Activated gamma-delta T cell treated with Interleukin-2 at 50 U/mL for 16 hours (primary cell): Measurements from ENCODE around the gene RHBDL3.
"Not testable (repeated sequence)": the region's sequence is repeated elsewhere in the genome, so short reads cannot be mapped to it uniquely, and the experiment has no call there.

Experiments used
- DNase-seq: peaks from one replicate; pipeline ENCODE4 v3.0.0-alpha.2; 2020

The RHBDL3 gene

DNA sequence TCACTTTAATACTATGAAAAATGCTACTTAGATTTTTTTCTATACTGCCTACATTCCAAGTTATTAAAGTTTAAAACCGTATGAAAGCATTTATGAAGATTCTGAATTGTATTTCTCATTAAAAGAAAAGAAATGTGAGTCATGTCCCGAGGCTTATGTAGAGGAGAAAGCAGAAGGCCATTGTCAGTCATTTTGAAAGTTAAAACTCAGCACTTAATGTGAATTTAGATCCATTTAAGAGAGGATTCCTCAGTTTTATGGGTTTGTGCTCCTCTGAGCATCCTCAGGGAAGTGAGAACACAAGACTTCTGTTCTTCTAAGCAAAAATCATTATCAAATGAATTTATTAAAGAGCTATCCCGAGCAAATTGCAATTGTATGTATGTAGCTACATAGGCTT, 64.5 kb downstream of the RHBDL3 start:
- no peak for DNase-seq

DNA sequence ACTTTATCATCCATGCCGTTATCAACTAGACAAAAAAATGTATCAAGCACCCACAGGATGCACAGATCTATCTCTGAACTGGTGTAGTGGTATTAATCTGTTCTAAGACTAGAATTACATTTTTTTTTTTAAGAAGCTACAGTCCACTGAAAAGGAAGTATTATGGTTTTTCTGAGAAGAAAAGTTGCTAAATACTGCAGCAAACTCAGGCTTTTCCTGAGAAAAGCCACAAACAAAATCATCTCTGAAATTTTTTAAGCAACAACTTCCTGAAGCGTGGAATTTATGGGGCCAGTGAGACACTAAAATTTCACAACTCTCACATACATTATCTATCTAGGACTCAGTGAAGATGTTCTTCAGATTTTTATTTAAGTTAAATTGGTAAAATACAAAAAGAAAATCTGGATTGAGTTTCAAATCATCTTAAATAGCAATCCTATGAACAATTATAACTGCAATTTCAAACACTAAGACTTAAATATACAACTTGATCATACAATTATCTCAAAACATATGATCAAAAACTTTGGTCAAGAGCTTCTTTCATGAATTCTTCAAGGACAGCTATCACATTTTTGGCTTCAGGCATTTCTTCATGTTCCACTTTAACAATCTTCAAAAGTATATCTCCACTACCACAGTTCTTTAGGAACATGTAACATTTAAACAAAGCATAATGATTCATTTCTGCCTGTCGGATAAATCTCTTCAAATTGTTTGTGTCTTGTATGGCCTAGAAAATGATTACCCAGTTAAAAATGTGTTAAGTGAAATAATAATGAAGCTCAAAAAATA, 65.8 kb downstream of the RHBDL3 start:
- no peak for DNase-seq

DNA sequence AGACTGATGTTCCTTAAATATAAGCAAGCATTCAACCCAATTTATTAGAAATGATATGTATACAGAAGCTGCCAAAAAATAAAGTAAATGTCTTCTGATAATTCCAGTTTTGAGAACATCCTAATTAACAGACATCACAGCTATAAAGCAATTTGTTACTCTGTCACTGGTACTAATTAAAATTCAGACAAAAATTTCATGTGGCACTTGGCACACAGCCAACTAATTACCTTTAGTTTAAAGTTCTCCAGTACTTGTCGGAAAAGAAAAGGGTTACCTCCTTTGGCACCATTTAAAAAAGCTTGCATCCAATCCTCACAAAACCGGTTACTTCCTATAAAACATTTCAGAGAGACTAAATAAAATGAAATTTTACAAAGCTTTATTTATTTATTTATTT, 67.6 kb downstream of the RHBDL3 start:
- DNase-seq: no peak

DNA sequence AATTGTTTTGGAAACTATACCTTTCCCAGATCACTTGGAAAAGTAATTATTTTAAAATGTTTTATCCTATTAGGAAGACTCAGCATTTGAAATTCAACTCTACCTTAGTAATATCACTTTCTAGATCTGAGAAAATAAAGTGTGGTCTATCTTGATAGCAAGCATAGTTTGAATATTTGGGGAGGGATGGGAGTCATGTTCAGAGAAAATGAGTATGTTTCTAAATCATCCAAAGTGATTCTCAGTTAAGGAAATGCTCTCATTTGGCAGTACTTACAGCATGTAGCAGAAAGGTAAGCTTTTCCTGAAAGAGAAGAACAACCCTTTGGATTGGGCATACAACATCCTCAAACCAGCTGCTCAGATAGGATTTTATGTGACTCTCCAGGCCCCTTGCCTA, 69.4 kb downstream of the RHBDL3 start:
- DNase-seq: no peak

DNA sequence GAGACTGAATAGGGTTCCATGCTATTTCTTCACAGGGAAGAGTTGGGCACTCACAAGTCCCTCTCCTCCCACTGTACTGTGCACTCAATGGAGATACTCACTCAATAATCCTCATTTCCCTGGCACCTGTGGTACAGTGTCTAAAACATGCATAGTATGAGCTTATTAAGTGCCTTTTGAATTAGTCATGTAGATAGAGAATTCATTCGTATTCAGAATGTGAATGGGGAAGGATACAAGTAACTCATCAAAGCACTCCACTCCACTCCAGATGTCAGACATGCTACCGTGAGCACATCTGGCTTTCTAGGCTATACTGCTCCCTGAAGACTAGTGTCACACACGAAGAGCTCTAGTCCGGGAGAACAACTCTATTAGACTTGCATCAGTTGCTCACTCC, 70.1 kb downstream of the RHBDL3 start:
- no peak for DNase-seq

DNA sequence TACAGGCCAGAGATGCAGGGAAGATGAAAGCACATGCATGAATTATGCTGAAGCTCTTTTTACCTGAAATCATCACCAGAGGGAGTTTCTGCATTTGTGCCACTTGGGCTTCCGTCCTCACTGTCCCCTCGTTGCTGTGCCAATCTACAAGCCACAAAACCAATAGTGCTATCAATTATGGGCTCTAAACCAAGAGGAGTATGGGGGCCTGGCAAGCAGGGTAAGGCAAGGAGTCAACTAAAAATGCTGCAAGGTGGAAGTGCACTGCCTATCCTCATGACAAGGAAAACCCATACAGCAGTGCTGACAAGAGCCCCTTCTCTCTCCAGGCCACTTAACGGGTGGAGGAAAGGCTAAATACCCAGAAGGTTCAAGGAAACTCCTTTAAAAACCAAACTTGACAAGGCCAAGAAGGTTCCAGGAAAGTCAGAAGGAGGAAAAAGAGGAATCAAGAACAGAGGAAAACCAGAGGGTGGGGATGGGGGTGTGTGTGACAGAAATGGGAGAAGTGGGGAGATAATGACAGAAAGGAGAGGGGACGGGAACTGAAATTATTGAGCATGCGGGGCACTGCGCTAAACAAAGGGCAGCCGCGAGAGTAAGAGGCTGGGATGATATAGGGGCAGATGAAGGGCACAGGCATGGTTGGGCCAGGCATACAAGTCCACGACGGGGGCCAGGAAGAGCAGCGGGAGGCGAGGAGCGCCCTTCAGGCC, 75.7 kb downstream of the RHBDL3 start:
- DNase-seq: peak; percentile 38

DNA sequence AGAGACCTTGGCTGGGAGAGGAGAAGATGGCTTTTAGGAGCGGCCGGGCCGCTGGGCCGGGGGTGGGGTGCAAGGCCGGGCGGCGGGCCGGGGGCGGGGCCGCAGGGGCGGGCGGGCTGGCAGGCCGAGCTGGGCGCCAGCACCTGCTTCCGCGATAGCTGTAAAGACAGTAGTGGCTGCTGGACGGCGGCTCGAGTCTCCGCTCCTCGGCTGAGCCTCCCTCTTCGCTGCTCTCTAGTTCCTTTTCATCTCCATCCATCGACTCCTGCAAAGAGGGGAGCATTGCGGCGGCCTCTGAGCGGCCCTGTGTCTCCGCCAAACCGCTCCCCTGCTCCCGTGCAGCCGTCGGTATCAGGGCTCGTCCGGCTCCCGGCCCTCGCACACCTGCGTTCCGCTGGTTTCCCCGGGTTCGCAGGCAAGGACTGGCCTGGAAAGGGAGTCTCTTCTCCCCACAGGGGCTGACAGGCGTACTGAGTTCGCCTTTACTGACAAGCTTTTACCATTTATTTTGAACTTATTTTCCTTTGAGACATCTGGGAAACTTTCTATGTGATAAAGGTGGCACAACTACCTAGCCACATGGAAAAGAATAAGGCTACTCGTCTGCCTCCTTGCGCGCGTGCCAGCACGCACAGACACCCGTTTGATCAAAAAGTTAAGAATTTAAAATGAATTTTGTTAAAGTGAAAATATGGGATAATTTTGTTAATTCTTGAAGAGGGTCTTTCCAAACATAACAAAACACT, 76.4 kb downstream of the RHBDL3 start, which contains the start of gene C17orf75:
C17orf75 (minus strand) TSS at position 317 of the 746 bp plus-strand sequence; CDS start at position 283, 34 bp downstream.
- DNase-seq: peak; percentile 74

DNA sequence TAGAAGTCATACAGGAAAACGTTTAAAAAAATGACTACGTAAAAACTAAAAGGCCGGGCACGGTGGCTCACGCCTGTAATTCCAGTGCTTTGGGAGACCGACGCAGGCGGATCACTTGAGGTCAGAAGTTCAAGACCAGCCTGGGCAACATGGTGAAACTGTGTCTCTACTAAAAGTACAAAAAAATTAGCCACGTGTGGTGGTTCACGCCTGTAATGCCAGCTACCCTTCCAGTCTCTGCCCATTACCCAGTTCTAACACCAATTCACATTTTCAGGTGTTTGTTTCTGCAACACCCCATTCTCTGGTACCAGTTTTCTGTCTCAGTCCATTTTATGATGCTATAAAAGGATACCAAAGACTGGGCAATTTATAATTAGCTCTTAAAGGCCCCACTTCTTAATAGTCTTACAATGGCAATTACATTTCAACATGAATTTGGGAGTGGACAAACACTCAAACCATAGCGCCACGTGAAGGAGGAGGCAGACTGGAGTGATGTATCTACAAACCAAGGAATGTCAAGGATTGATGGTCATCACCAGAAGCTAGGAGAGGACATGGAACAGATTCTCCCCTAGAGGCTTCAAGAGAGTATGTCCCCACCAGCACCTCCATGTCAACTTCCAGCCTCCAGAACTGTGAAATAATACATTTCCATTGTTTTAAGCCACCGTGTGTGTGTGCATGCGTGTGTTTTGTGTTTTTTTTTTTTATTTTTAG, 77.1 kb downstream of the RHBDL3 start:
- no peak for DNase-seq

DNA sequence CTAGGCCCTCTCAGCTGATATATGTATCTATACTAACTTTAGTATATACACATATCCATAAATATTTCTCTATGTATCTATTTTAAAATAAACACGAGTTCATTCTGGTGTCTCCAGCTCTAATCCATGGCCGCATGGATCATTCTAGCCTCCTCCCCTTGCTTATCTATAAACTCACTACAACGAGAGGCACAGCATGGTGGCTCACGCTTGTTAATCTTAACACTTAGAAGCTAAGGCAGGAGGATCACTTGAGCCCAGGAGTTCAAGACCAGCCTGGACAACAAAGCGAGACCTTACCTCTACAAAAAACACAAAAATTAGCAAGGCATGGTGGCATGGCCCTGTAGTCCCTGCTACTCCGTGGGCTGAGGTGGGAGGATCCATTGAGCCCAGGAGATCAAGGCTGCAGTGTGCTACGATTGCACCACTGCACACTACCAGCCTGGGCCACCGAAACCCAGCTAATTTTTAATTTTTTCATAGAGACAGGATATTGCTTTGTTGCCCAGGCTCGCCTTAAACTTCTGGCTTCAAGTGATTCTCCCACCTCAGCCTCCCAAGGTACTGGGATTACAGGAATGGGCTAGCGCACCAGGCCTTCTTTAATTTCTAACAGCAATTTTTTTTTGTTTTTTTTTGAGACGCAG, 80.4 kb downstream of the RHBDL3 start:
- no peak for DNase-seq

DNA sequence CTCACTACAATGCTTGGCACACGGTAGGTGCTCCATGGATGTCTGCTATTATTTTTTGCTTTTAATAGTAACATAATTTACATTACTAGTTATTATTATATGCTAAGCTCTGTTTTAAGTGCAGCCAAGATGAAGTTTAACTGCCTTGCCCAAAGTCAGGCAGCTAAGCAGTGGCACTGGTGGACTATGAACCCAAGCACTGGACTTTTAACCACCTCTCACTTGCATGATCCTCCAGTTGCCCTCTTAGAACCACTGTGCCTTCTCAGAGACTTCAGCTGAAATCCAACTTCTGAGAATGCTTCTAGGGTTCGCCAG, 82.8 kb downstream of the RHBDL3 start:
- DNase-seq: no peak

DNA sequence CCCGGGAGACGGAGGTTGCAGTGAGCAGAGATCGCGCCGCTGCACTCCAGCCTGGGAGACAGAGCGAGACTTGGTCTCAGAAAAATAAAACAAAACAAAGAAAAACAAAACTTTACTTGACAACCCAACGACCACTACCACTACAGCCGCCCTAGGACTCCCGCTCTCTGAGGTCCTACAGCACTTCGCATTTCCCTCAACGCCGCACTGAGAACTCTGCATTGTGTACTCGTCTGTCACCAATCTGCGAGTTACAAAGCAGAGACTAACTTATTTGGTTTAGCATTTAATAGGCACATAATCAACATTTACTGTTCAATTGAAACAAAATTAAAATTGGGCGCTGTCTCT, 83.8 kb downstream of the RHBDL3 start:
- DNase-seq: no peak

DNA sequence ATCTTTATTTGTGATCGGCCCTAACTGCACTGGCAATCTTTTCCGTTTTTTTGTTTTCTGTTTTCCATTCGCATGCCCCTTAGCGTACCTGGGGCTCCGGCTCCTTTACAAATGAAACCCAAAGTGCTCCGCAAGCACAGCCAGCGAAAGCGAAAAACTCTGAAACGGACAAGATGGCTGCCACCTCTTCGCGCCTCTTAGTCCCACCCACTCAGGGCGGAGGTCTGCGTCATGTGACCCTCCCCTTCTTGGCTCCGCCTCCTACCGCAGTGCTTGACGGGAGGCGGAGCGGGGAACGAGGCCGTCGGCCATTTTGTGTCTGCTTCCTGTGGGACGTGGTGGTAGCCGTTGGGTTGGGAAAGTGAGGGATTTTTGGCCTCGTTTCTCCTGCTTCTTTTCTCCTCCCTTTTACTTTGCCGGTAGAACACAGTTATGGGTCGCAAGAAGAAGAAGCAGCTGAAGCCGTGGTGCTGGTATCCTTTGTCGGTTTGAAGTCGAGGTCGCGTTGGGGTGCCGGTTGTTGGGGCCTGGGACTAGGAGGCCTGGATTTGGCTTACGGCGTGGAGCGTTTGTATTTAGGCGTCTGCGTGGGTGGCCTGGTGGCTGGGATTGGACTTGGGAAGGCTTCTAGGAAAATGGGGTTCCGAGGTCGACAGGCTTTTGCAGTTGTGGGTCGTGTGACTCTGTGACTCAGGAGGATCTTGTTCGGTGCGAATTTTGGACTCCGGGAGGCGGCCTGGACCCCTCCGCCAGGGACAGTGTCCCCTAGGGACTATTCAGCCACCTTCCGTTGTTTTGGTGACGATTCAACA, 84.4 kb downstream of the RHBDL3 start, which contains the start of gene ZNF207:
ZNF207 (plus strand) TSS at position 304 of the 812 bp plus-strand sequence; CDS start at position 433, 129 bp downstream.
- peak; percentile 94 for DNase-seq

DNA sequence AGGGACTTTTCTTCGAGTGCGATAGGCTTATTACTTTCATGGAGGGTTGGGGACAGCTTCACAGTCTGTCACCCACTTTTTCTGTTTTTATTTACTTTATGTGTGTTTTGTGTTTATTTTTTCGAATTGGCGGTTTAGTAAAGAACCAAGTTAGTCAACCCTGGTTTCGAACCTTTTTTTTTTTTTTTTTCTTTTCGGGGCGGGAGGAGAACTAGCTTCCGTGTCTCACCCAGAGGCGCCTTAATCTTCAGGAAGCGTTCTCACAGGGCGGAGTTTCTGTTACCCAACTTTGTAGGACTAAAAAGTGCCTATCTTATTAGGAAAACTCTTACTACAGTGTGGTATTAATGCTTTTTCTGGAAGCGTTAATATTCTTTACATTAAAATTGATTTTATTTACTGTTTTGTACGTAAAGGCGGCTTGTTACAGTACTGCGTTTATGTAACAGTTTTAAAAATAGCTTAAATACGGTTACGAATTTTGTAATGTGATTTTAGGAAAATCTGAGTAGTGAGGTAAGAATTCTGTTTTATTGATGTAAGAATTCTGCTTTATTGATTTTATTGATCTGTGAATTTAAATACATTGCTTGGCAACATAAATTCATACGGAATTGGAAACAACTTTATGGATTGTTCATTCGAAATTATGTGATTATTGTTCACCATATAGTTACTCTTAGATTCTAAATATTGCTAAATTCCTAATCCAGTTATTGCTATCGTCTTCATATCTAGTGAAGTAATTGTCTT, 85.2 kb downstream of the RHBDL3 start:
- peak; percentile 32 for DNase-seq

DNA sequence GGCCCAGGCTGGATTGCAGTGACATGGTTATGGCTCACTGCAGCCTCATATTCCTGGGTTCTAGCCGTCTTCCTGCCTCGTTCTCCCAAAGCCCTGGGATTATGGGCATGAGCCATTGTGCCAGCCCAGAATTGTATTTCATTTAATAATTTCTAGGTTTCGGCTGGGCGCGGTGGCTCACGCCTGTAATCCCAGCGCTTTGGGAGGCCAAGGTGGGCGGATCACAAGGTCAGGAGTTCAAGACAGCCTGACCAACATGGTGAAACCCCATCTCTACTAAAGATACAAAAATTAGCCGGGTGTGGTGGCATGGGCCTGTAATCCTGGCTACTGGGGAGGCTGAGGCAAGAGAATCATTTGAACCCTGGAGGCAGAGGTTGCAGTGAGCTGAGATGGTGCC, 87.1 kb downstream of the RHBDL3 start:
- not testable (repeated sequence) for DNase-seq

DNA sequence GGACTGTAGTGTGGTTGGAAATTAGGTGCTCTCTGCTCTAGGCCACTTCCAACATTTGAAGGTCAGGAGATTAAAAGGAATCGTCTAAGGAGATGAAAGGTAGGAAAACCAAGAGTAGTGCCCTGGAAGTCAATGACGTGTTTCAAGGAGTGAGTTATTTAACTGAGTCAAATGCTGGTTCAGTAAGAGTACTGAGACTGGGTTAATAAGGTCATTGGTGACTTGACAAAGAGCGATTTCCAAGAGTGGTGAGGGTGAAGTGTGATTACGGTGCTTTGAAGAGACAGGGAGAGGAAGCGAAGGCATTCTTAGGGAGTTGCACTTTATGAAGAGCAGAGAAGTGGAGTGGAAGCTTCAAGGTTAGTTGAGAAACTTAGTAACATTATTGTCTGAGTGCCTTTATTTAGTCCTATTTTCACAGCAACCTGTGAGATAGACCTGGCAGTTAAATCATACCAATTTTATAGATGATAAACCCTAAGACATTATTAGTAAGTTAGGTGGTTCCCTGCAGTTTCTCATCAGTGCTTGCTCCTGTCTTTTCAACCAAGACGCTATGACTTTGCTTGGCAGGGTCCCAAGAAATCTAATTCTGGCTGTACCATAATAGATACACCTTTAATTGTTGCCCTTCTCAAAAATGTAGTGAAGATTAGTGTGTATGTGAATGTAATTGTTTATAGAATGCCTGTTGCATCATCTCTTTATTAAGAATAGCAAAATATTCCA, 90.2 kb downstream of the RHBDL3 start:
- DNase-seq: no peak

DNA sequence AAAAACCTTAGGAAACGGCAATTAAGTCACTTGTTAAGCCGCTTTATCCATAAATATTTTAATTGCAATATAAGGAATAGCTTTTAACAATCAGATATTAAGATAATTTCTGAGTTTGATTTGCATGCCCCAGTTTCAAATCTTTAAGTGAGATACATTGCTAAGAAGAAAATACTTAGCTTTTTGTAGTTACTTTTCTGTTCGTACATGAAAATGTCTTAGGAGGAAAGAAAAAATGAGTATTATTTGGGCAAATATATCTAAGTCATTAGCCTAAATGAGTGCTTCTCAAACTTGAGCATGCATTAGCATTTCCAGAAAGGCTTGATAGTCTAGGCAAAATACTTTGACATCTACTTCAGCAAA, 90.7 kb downstream of the RHBDL3 start:
- DNase-seq: no peak

DNA sequence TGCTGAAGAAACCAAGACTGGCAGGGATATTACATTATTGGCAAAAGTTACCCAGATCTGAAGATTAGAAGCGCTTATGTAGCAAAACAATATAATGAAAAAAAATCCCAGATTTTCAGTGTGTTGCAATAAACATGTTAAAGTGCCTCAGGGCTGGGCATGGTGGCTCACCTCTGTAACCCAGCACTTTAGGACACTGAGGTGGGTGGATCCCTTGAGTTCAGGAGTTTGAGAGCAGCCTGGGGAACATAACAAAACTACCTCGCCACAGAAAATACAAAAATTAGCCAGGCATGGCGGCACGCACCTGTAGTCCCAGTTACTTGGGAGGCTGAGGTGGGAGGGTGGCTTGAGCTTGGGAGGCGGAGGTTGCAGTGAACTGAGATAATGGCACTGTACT, 91.1 kb downstream of the RHBDL3 start:
- DNase-seq: no peak

DNA sequence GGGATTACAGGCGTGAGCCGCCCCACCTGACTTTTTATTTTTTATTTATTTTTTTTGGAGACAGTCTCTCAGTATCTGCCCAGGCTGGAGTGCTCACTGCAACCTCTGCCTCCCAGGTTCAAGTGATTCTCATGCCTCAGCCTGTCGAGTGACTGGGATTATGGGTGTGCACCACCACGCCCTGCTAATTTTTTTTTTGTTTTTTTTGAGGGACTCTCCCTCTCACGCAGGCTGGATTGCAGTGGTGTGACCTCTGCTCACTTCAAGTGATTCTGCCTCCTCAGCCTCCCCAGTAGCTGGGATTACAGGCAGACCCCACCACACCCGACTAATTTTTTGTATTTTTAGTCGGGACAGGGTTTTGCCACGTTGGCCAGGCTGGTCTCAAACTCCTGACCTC, 92.0 kb downstream of the RHBDL3 start:
- no peak for DNase-seq

DNA sequence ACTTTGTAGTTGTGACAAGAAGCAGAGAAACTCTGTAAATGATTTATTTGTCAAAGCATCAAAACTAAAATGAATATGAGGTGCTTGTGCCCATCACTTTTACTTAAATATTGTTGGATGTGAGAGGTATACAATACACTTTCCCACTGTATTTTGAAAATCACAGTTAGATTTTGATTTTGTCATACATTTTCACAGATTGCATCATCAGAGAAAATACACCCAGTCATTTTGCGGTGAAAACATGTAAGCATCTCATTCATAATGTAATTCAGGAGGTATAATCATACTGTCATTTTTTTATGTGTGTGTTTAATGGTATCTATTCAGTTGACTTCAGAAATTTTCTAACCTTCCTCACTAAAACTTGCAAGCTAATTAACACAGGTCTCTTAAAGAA, 95.6 kb downstream of the RHBDL3 start:
- no peak for DNase-seq

DNA sequence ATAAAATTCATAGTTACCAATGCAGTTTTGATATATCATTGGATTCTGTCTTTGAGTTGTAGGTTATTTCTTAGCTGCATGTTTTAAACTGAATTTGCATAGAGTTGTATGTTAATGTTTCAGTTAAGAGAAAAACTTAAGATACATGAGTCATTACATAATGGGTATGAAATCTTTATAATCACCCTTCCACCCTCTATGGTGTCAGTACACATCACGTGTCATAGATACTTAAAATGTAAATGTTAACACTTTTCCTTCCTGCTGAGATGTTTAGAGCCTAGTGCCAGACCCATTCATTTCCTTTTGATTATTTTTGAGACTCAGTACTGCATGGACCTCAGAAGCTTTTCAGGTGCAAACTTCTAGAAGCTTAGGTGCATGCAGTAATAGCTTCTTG, 104.8 kb downstream of the RHBDL3 start:
- no peak for DNase-seq
